Neural progenitor cell (in vitro differentiated cells): ENCODE data around the gene BCORL1.

ENCODE experiments used
- CTCF ChIP-seq: fragments of 200-600 bp; sonication (generic); IDR thresholded peaks from 2 replicates; pipeline ENCODE4 v1.5.1; 2017; ENCODE audit warnings: antibody characterized with exemption, mild to moderate bottlenecking
- EZH2 ChIP-seq: fragments of 200-600 bp; sonication (generic); IDR thresholded peaks from 2 replicates; pipeline ENCODE4 v1.6.1; 2017; ENCODE audit warnings: antibody characterized with exemption, mild to moderate bottlenecking, moderate library complexity

DNA sequence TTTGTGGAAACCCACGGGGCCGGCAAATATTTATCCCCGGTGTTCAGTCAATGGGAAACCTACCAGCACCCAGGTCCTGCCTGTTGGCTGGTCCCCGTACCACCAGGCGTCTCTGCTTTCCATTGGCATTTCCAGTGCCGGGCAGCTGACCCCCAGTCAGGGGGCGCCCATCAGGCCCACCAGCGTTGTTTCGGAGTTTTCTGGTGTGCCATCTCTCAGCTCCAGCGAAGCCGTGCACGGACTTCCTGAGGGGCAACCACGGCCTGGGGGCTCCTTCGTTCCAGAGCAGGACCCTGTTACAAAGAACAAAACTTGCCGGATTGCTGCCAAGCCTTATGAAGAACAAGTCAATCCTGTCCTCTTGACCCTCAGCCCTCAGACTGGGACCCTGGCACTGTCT, 32.7 kb downstream of the BCORL1 start:
- TF ChIP-seq CTCF (no peak), EZH2 (no peak)
